Measurements from ENCODE around the gene TMEM17. TPM values are rescaled to one million over a fixed set of nuclear protein-coding genes. Genes with fewer than 3 reads are reported as not detected.

Gene TMEM17
- polyA plus RNA-seq, 3 donors, result 0.08 to 0.26 (median 0.10) TPM

GRCh38 chr2:62498739-62499138 lies 7.3 kb downstream of the TMEM17 start:
- no peak overlapping the region for H3K27ac ChIP-seq (ENCODE audit: low read depth in 1 of 2, low read length in 2 of 2)
- H3K9ac ChIP-seq (ENCODE audit: insufficient read depth, low read length, poor library complexity, severe bottlenecking), result no peak overlapping the region
- no peak overlapping the region for H2AFZ ChIP-seq (ENCODE audit: insufficient read depth, low read depth, low read length, poor library complexity, severe bottlenecking)
- Mint-ChIP-seq H3K4me1 (no peaks in the 10 kb centered on the region), H3K9me3 (no peaks in the 10 kb centered on the region), H3K36me3 (no peaks in the 10 kb centered on the region), H3K4me3 (no peak overlapping the region), H3K27me3 (ENCODE audit: low read depth in 3 of 3) (peaks cover 0 to 1% (median 0%) of the 10 kb centered on the region in 3 donors), H3K27ac (no peak overlapping the region)
- no peak for DNase-seq
- H3K4me3 ChIP-seq (replicated peaks in 1 of 3; ENCODE audit: low read depth in 2 of 3, low read length in 3 of 3), result no peak overlapping the region
- no peak overlapping the region for H3K4me2 ChIP-seq (replicated peaks; ENCODE audit: extremely low read depth, low read length, poor library complexity, severe bottlenecking)
- H3K36me3 ChIP-seq (replicated peaks in 1 of 2; ENCODE audit: control insufficient read depth in 1 of 2, insufficient read depth in 2 of 2, low read length in 2 of 2), result no peaks in the 10 kb centered on the region
- H3K4me1 ChIP-seq (ENCODE audit: control insufficient read depth in 1 of 2, insufficient read depth in 2 of 2, low read length in 2 of 2), result peaks cover 0 to 5% of the 10 kb centered on the region in 2 donors
- no peaks in the 10 kb centered on the region for H4K20me1 ChIP-seq (ENCODE audit: insufficient read depth, low read length)
- intact Hi-C loops (cut with micrococcal nuclease), result no loop called here
- no peaks in the 10 kb centered on the region for H3K9me3 ChIP-seq (replicated peaks in 1 of 2; ENCODE audit: control insufficient read depth in 1 of 2, insufficient read depth in 1 of 2, low read length in 2 of 2)
- H3K79me2 ChIP-seq (ENCODE audit: insufficient read depth, low read length), result no peaks in the 10 kb centered on the region
- H3K27me3 ChIP-seq (ENCODE audit: control insufficient read depth in 2 of 2, insufficient read depth in 2 of 2, low read length in 2 of 2), result no peaks in the 10 kb centered on the region
- TF ChIP-seq CTCF (IDR thresholded peaks at IDR 0.05), result no peak

GRCh38 chr2:62495761-62496160 lies 10.2 kb downstream of the TMEM17 start:
- no peaks in the 10 kb centered on the region for H3K4me1 ChIP-seq (ENCODE audit: control insufficient read depth in 1 of 2, insufficient read depth in 2 of 2, low read length in 2 of 2)
- DNase-seq, result no peak
- Mint-ChIP-seq H3K4me1 (no peaks in the 10 kb centered on the region), H3K27ac (no peak overlapping the region), H3K9me3 (no peaks in the 10 kb centered on the region), H3K27me3 (ENCODE audit: low read depth in 3 of 3) (no peaks in the 10 kb centered on the region), H3K4me3 (no peak overlapping the region), H3K36me3 (no peaks in the 10 kb centered on the region)
- H3K4me2 ChIP-seq (replicated peaks; ENCODE audit: extremely low read depth, low read length, poor library complexity, severe bottlenecking), result no peak overlapping the region
- H2AFZ ChIP-seq (ENCODE audit: insufficient read depth, low read depth, low read length, poor library complexity, severe bottlenecking), result no peak overlapping the region
- no peaks in the 10 kb centered on the region for H3K9me3 ChIP-seq (replicated peaks in 1 of 2; ENCODE audit: control insufficient read depth in 1 of 2, insufficient read depth in 1 of 2, low read length in 2 of 2)
- no peak overlapping the region for H3K4me3 ChIP-seq (replicated peaks in 1 of 3; ENCODE audit: low read depth in 2 of 3, low read length in 3 of 3)
- no peaks in the 10 kb centered on the region for H3K36me3 ChIP-seq (replicated peaks in 1 of 2; ENCODE audit: control insufficient read depth in 1 of 2, insufficient read depth in 2 of 2, low read length in 2 of 2)
- no peak overlapping the region for H3K9ac ChIP-seq (ENCODE audit: insufficient read depth, low read length, poor library complexity, severe bottlenecking)
- no peaks in the 10 kb centered on the region for H4K20me1 ChIP-seq (ENCODE audit: insufficient read depth, low read length)
- H3K27ac ChIP-seq (ENCODE audit: low read depth in 1 of 2, low read length in 2 of 2), result no peak overlapping the region
- intact Hi-C loops (cut with micrococcal nuclease), result no loop called here
- H3K27me3 ChIP-seq (ENCODE audit: control insufficient read depth in 2 of 2, insufficient read depth in 2 of 2, low read length in 2 of 2), result no peaks in the 10 kb centered on the region
- TF ChIP-seq CTCF (IDR thresholded peaks at IDR 0.05), result no peak
- WGBS (ENCODE audit: insufficient coverage), result 53% methylated on average over 2 of the region's 2 CpGs
- H3K79me2 ChIP-seq (ENCODE audit: insufficient read depth, low read length), result no peaks in the 10 kb centered on the region

Data from CD14-positive monocyte (primary cell).